Kidney (tissue), 14 donors: ENCODE measurements around the gene SPPL2B. TPM values are rescaled to one million over a fixed set of nuclear protein-coding genes. Genes with fewer than 3 reads are reported as not detected.

Experiments
- DNase-seq, 5 donors: peaks; one replicate each; pipeline ENCODE4 v3.0.0-alpha.2; 2013 to 2020
- FAIRE-seq: peaks from 2 replicates; lab custom pipeline; 2012; peaks lifted over from hg19 to GRCh38; lab: Jason Lieb, UNC
- H3K27ac ChIP-seq, 2 donors: one replicate each; pipeline ENCODE4 v1.7.0; 2013; ENCODE audit warnings: low read depth in 2 of 2, low read length in 2 of 2, inconsistent platforms in 1 of 2
- H3K27me3 ChIP-seq: one replicate; pipeline ENCODE4 v1.7.1; 2013; ENCODE audit warnings: low read length, inconsistent platforms; ENCODE audit not compliant: control insufficient read depth, insufficient read depth
- H3K36me3 ChIP-seq, 3 donors: one replicate each; pipeline versions ENCODE4 v1.7.0 to v1.7.1; 2013; ENCODE audit warnings: low read length in 3 of 3, control low read depth in 1 of 3, inconsistent platforms in 1 of 3; ENCODE audit not compliant: insufficient read depth in 3 of 3, control insufficient read depth in 2 of 3
- H3K4me1 ChIP-seq, 3 donors: one replicate each; pipeline versions ENCODE4 v1.7.0 to v1.7.1; 2013; ENCODE audit warnings: low read length in 3 of 3, inconsistent platforms in 1 of 3, low read depth in 1 of 3; ENCODE audit not compliant: control insufficient read depth in 2 of 3, insufficient read depth in 2 of 3
- H3K4me3 ChIP-seq, 3 donors: one replicate each; pipeline versions ENCODE4 v1.7.0 to v1.8.1; 2013; ENCODE audit warnings: low read length in 3 of 3, control low read depth in 1 of 3, inconsistent platforms in 1 of 3
- H3K9ac ChIP-seq, 3 donors: one replicate each; pipeline versions ENCODE4 v1.7.0 to v1.7.1; 2013; ENCODE audit warnings: low read length in 3 of 3, control low read depth in 1 of 3, inconsistent platforms in 1 of 3
- H3K9me3 ChIP-seq, 3 donors: one replicate each; pipeline versions ENCODE4 v1.7.0 to v1.7.1; 2013; ENCODE audit warnings: low read length in 3 of 3, control low read depth in 1 of 3, inconsistent platforms in 1 of 3; ENCODE audit not compliant: control insufficient read depth in 2 of 3, insufficient read depth in 1 of 3
- CTCF ChIP-seq: IDR thresholded peaks from 3 replicates; pipeline ENCODE4 v1.5.1; 2012; ENCODE audit warnings: mild to moderate bottlenecking, moderate library complexity, borderline replicate concordance; ENCODE audit not compliant: insufficient read depth; ENCODE audit errors: extremely low read depth
- intact Hi-C: fragments of 100-400 bp; cut with DNase I; formaldehyde crosslinking; loops from one replicate; pipeline ENCODE4 v1.11.1; 2022
- polyA plus RNA-seq: library from polyadenylated mRNA; stranded (reverse); fragments of 350-450 nt; fragmentation: Illumina TruSeq; extraction: RNeasy Lipid Tissue Mini Kit (QIAGEN cat#74804); gene quantifications from one replicate; pipeline ENCODE4 v1.2.3, GENCODE V29; 2014; ENCODE audit warnings: low read depth, low replicate concordance; ENCODE audit not compliant: insufficient read depth
- total RNA-seq: library from RNA; stranded (reverse); fragmentation: NEBNext Ultra II Directional; extraction: Animal tissue kit (Norgen Biotek cat#: 25700); gene quantifications from one replicate; pipeline ENCODE4 v1.2.1, GENCODE V29; 2021
- donor health status: control.
- donor health status: control.
- donor health status: control.
- donor health status: control.
- donor health status: control.
- donor health status: DM: yes; HTN: yes; CAD: no.
- donor health status: Normal renal cell carcinoma (clear cell type).

The SPPL2B gene
- total and polyA plus RNA-seq, 2 donors from 2014 or later, result 25.3 to 94.1 TPM

GRCh38 chr19:2358548-2359173, 30.2 kb downstream of the SPPL2B start:
- DNase-seq, result no peak
- FAIRE-seq, result no peak
- intact Hi-C loops, result no loop called here
- Histone ChIP-seq H3K9ac (no peak overlapping the region), H3K9me3 (no peaks in the 10 kb centered on the region), H3K27me3 (peaks cover 8% of the 10 kb centered on the region), H3K4me1 (no peaks in the 10 kb centered on the region), H3K36me3 (no peaks in the 10 kb centered on the region), H3K4me3 (no peak overlapping the region), H3K27ac (no peak overlapping the region)
- TF ChIP-seq CTCF, result no peak

GRCh38 chr19:2359992-2360685, 31.7 kb downstream of the SPPL2B start, which contains the start of gene TMPRSS9:
Gene TMPRSS9 (plus strand): TSS chr19:2360265. CDS start chr19:2389786, 29,521 bp downstream.
- H3K27ac ChIP-seq, result no peak within 1 kb of the TSS
- H3K27me3 ChIP-seq, result peaks cover 8% of the 10 kb centered on the region
- no peaks in the 10 kb centered on the region for H3K36me3 ChIP-seq
- intact Hi-C loops, result no loop called here
- FAIRE-seq (no peak), DNase-seq (peak in 1 of 5 donors; percentile 68)
- H3K4me1 ChIP-seq, result peaks cover 0 to 3% (median 0%) of the 10 kb centered on the region in 3 donors
- no peak within 1 kb of the TSS for H3K9ac ChIP-seq
- no peak for TF ChIP-seq CTCF
- no peak within 1 kb of the TSS for H3K4me3 ChIP-seq
- H3K9me3 ChIP-seq, result no peaks in the 10 kb centered on the region

- no peak for TF ChIP-seq CTCF
- Histone ChIP-seq H3K9ac (no peak overlapping the region), H3K9me3 (no peaks in the 10 kb centered on the region), H3K27me3 (peaks cover 8% of the 10 kb centered on the region), H3K27ac (no peak overlapping the region), H3K4me1 (peaks cover 0 to 4% (median 0%) of the 10 kb centered on the region in 3 donors), H3K36me3 (no peaks in the 10 kb centered on the region), H3K4me3 (no peak overlapping the region)
- DNase-seq (no peak), FAIRE-seq (no peak)
- intact Hi-C loops, result no loop called here
These were observed 32.3 kb downstream of the SPPL2B start for GRCh38 chr19:2360833-2361232.
